ENCODE results near the gene HCAR2.
"Not testable (repeated sequence)": the region's sequence is repeated elsewhere in the genome, so short reads cannot be mapped to it uniquely, and the experiment has no call there.

GRCh38 chr12:122711266-122711665 lies 8.1 kb upstream of the HCAR2 start:
- TF ChIP-seq, protein P1, sequence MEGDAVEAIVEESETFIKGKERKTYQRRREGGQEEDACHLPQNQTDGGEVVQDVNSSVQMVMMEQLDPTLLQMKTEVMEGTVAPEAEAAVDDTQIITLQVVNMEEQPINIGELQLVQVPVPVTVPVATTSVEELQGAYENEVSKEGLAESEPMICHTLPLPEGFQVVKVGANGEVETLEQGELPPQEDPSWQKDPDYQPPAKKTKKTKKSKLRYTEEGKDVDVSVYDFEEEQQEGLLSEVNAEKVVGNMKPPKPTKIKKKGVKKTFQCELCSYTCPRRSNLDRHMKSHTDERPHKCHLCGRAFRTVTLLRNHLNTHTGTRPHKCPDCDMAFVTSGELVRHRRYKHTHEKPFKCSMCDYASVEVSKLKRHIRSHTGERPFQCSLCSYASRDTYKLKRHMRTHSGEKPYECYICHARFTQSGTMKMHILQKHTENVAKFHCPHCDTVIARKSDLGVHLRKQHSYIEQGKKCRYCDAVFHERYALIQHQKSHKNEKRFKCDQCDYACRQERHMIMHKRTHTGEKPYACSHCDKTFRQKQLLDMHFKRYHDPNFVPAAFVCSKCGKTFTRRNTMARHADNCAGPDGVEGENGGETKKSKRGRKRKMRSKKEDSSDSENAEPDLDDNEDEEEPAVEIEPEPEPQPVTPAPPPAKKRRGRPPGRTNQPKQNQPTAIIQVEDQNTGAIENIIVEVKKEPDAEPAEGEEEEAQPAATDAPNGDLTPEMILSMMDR (IDR thresholded peaks at IDR 0.05): not testable (repeated sequence)
- not testable (repeated sequence) for TF ChIP-seq POLR2A (IDR thresholded peaks at IDR 0.05)
